ENCODE measurements around the gene MYRFL.
A peak's percentile ranks its signal among the peaks of the same experiment; 100 is the strongest.

Gene MYRFL

DNA sequence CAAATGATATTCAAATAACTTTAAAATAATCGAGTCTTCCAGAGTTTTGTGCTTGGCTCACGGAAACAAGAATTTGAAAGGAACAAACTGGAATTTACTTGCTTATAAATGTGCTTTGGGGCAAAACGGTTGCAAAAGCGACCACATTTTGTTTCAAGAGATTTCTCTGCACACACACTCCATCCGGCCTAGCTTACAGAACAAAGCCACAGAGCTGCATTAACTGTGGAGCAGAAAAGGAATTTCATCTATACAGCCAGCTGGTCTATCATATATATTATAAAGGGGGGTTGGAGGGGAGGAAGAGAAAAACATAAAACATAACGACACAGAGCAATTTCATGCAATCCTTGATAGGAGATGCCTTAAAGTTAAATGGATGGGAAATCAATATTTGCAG is 153.0 kb downstream of the MYRFL start:
- in situ Hi-C loops (cut with HindIII; ENCODE audit: low sequenced_read_pairs): no loop called here
- TF ChIP-seq, protein P1, sequence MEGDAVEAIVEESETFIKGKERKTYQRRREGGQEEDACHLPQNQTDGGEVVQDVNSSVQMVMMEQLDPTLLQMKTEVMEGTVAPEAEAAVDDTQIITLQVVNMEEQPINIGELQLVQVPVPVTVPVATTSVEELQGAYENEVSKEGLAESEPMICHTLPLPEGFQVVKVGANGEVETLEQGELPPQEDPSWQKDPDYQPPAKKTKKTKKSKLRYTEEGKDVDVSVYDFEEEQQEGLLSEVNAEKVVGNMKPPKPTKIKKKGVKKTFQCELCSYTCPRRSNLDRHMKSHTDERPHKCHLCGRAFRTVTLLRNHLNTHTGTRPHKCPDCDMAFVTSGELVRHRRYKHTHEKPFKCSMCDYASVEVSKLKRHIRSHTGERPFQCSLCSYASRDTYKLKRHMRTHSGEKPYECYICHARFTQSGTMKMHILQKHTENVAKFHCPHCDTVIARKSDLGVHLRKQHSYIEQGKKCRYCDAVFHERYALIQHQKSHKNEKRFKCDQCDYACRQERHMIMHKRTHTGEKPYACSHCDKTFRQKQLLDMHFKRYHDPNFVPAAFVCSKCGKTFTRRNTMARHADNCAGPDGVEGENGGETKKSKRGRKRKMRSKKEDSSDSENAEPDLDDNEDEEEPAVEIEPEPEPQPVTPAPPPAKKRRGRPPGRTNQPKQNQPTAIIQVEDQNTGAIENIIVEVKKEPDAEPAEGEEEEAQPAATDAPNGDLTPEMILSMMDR (IDR thresholded peaks at IDR 0.05; ENCODE audit: low read depth, low read length, missing control alignments): no peak
- DNase-seq (ENCODE audit: low read depth): no peak
- no peak overlapping the region for H3K4me3 ChIP-seq (ENCODE audit: low read depth, low read length)

DNA sequence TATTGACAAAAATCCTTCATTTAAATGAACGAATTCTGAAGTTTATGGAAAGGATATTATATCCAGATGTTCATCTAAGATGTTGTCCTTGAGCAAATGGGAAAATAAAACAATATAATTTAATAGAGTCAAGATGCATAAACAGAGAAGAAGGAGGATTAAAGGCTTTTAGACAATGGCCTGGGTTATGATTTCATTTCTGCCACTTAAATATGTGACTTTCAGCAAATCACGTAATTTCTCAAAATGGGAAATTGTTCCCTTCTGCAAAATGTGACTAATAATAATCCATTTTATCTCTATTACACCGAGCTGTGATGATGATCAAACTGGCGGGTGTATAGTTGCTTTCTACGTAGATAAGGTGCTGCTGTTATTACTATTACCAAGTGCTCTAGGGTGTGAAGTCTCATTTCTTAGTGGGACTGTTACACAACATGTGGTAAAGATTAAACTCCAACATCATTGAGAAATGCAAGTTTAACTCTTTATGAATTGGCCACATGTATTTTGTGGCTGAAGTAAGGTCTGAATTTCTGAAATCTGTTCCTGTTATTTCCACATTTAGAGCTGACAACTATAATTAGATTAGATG is 157.0 kb downstream of the MYRFL start:
- H3K4me3 ChIP-seq (ENCODE audit: low read depth, low read length): no peak overlapping the region
- in situ Hi-C loops (cut with HindIII; ENCODE audit: low sequenced_read_pairs): no loop called here
- no peak for DNase-seq (ENCODE audit: low read depth)
- TF ChIP-seq, protein P1 (IDR thresholded peaks at IDR 0.05; ENCODE audit: low read depth, low read length, missing control alignments): no peak

DNA sequence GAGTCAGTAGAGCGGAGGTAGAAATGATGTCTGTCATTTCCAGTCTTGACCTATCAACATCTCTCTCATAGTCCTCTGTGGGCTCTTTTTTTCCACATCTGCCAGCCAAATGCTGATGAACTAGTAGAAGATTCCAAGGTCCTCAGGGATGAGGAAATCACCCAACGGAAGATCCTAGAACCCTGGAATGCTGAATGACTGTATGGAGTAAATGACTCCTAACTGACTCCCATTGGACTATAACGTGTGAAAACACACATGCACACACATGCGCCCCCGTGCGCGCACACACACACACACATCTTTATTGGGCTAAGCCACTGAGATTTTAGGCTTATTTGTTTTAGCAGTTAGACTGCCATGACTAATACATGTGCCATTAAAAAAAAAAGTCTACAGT is 159.2 kb downstream of the MYRFL start:
- H3K4me3 ChIP-seq (ENCODE audit: low read depth, low read length): no peak overlapping the region
- in situ Hi-C loops (cut with HindIII; ENCODE audit: low sequenced_read_pairs): no loop called here
- DNase-seq (ENCODE audit: low read depth): no peak
- TF ChIP-seq, protein P1 (IDR thresholded peaks at IDR 0.05; ENCODE audit: low read depth, low read length, missing control alignments): no peak

DNA sequence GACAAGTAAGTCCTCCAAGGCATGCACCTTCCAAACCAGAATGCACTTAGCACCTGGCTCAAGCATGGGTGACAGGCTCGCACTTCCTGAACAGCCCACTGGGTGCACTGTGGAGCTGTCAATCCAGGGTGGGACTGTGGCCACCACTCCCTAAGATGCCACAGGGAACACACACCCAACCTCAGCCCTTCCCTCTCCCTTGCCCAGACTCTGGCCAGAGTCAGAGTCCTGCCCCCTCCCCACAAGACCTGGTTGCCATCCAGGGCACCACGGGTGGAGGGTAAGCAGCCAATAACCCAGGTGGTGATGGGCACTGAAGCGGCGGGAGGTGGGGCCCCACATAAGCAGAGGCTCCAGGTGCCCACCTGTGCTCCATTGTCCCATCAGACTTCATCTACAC is 160.6 kb downstream of the MYRFL start:
- TF ChIP-seq, protein P1 (IDR thresholded peaks at IDR 0.05; ENCODE audit: low read depth, low read length, missing control alignments): no peak
- H3K4me3 ChIP-seq (ENCODE audit: low read depth, low read length): no peak overlapping the region
- in situ Hi-C loops (cut with HindIII; ENCODE audit: low sequenced_read_pairs): no loop called here
- DNase-seq (ENCODE audit: low read depth): no peak

DNA sequence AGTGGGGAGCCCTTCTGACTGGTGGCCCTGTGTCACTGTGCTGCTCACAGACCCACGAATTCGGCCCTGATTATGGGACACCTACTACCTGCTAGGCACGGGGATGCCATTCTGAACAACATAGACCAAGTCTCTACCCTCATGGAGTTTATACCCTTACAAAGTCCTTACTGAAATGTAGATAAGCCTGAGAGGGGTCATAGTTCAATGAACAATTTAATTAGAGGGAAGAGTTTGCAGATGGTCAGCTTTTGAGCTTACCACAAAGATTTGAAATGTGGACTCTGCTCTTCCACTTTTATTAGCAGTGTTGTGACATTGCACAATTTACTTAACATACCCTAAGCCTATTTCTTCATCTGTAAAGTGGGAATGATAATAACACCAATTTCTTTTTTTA is 161.1 kb downstream of the MYRFL start:
- in situ Hi-C loops (cut with HindIII; ENCODE audit: low sequenced_read_pairs): no loop called here
- no peak overlapping the region for H3K4me3 ChIP-seq (ENCODE audit: low read depth, low read length)
- DNase-seq (ENCODE audit: low read depth): no peak
- TF ChIP-seq, protein P1 (IDR thresholded peaks at IDR 0.05; ENCODE audit: low read depth, low read length, missing control alignments): no peak

DNA sequence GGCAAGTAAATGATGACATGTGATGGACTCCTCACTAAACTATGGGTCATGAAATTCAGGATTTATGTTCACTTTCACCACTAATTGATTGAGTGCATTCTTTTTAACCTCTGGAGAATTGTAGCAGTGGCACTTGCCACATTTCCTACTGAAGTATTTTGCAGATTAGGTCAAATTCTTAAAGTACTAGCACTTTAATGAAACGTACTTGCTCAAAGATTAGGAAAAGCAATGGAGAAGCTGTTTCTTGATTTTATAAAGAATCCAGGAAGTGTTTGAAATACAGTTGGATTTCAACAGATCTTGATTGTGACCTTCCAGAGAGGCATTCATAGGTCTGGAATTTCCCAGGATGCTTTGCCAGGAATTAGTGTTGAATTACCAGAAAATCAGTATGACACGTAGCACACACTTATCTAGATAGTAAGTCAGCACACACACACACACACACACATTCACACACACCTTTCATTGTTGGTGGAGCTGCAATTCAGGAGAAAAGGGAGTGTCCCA is 162.6 kb downstream of the MYRFL start:
- DNase-seq (ENCODE audit: low read depth): peak; percentile 36
- TF ChIP-seq, protein P1 (IDR thresholded peaks at IDR 0.05; ENCODE audit: low read depth, low read length, missing control alignments): no peak
- in situ Hi-C loops (cut with HindIII; ENCODE audit: low sequenced_read_pairs): no loop called here
- H3K4me3 ChIP-seq (ENCODE audit: low read depth, low read length): no peak overlapping the region

All from astrocyte of the cerebellum (primary cell).